Astrocyte (in vitro differentiated cells and primary cell): Measurements from ENCODE around the gene UBE2L3. TPM values are rescaled to one million over a fixed set of nuclear protein-coding genes. Genes with fewer than 3 reads are reported as not detected.
"Not testable (repeated sequence)": the region's sequence is repeated elsewhere in the genome, so short reads cannot be mapped to it uniquely, and the experiment has no call there.

Source experiments
- DNase-seq: peaks from one replicate; pipeline ENCODE4 v3.0.0-alpha.2; 2010; ENCODE audit warnings: low read depth
- FAIRE-seq: peaks from 2 replicates; lab custom pipeline; 2011; peaks lifted over from hg19 to GRCh38; lab: Jason Lieb, UNC
- H2AFZ ChIP-seq: 2 replicates; pipeline ENCODE4 v1.6.0; 2012; ENCODE audit warnings: low read depth, low read length, inconsistent platforms
- H3K27ac ChIP-seq: 2 replicates; pipeline ENCODE4 v1.5.1; 2011; ENCODE audit warnings: low read depth, low read length, inconsistent platforms
- H3K27me3 ChIP-seq: 2 replicates; pipeline ENCODE4 v1.6.0; 2011; ENCODE audit warnings: low read length, inconsistent platforms; ENCODE audit not compliant: insufficient read depth
- H3K36me3 ChIP-seq: 2 replicates; pipeline ENCODE4 v1.5.1; 2011; ENCODE audit warnings: low read length, inconsistent platforms; ENCODE audit not compliant: insufficient read depth
- H3K4me1 ChIP-seq: 2 replicates; pipeline ENCODE4 v1.5.1; 2011; ENCODE audit warnings: low read length, inconsistent platforms; ENCODE audit not compliant: insufficient read depth
- H3K4me2 ChIP-seq: 2 replicates; pipeline ENCODE4 v1.6.0; 2012; ENCODE audit warnings: low read length, inconsistent platforms
- H3K4me3 ChIP-seq: 2 replicates; pipeline ENCODE4 v1.5.1; 2011; ENCODE audit warnings: low read depth, mild to moderate bottlenecking, low read length, inconsistent platforms; ENCODE audit not compliant: insufficient read depth
- H3K79me2 ChIP-seq: 2 replicates; pipeline ENCODE4 v1.6.0; 2012; ENCODE audit warnings: mild to moderate bottlenecking, low read length, inconsistent platforms; ENCODE audit not compliant: insufficient read depth
- H3K9ac ChIP-seq: 2 replicates; pipeline ENCODE4 v1.6.0; 2012; ENCODE audit warnings: mild to moderate bottlenecking, low read length, inconsistent platforms
- H3K9me3 ChIP-seq: 2 replicates; pipeline ENCODE4 v1.5.1; 2012; ENCODE audit warnings: low read depth, mild to moderate bottlenecking, low read length, inconsistent platforms; ENCODE audit not compliant: insufficient read depth
- H4K20me1 ChIP-seq: 2 replicates; pipeline ENCODE4 v1.6.0; 2012; ENCODE audit warnings: low read length, inconsistent platforms; ENCODE audit not compliant: insufficient read depth
- H3K27ac Mint-ChIP-seq: one replicate; pipeline ENCODE4 v1.8.0; 2021; ENCODE audit warnings: mild to moderate bottlenecking, mixed read lengths; ENCODE audit not compliant: unreplicated experiment
- H3K27me3 Mint-ChIP-seq: one replicate; pipeline ENCODE4 v1.8.0; 2021; ENCODE audit warnings: low read depth, mixed read lengths; ENCODE audit not compliant: unreplicated experiment
- H3K36me3 Mint-ChIP-seq: one replicate; pipeline ENCODE4 v1.8.0; 2021; ENCODE audit warnings: low read depth, mixed read lengths; ENCODE audit not compliant: unreplicated experiment
- H3K4me1 Mint-ChIP-seq: one replicate; pipeline ENCODE4 v1.8.0; 2021; ENCODE audit warnings: low read depth, mixed read lengths; ENCODE audit not compliant: unreplicated experiment
- H3K4me3 Mint-ChIP-seq: one replicate; pipeline ENCODE4 v1.8.0; 2021; ENCODE audit warnings: mild to moderate bottlenecking, moderate library complexity, mixed read lengths; ENCODE audit not compliant: unreplicated experiment
- H3K9me3 Mint-ChIP-seq: one replicate; pipeline ENCODE4 v1.8.0; 2021; ENCODE audit warnings: mild to moderate bottlenecking, mixed read lengths; ENCODE audit not compliant: unreplicated experiment
- CTCF ChIP-seq: IDR thresholded peaks from 2 replicates; pipeline ENCODE4 v1.5.1; 2011; ENCODE audit warnings: low read depth, mild to moderate bottlenecking, inconsistent platforms, low read length, moderate library complexity; ENCODE audit not compliant: insufficient read depth
- EZH2 ChIP-seq: IDR thresholded peaks from 2 replicates; pipeline ENCODE4 v1.6.1; 2012; ENCODE audit warnings: mild to moderate bottlenecking, low read length, inconsistent platforms; ENCODE audit not compliant: insufficient read depth
- total RNA-seq: library from RNA; stranded (reverse); gene quantifications from 2 replicates; pipeline ENCODE4 v1.2.1, GENCODE V29; 2021

UBE2L3 gene
- total RNA-seq, 1 donor from 2014 or later: 62.8 TPM

GRCh38 chr22:21593406-21594232 is 26.1 kb downstream of the UBE2L3 start:
- TF ChIP-seq EZH2 (no peak), CTCF (peak; percentile 22)
- Mint-ChIP-seq H3K27me3 (no peaks in the 10 kb centered on the region), H3K4me1 (peaks cover 19% of the 10 kb centered on the region), H3K4me3 (no peak overlapping the region), H3K36me3 (peaks cover 19% of the 10 kb centered on the region), H3K27ac (no peak overlapping the region), H3K9me3 (no peaks in the 10 kb centered on the region)
- H3K27ac ChIP-seq: no peak overlapping the region
- peaks cover 21% of the 10 kb centered on the region for H3K36me3 ChIP-seq
- peaks cover 96% of the 10 kb centered on the region for H4K20me1 ChIP-seq
- H2AFZ ChIP-seq: no peak overlapping the region
- peaks cover 100% of the 10 kb centered on the region for H3K79me2 ChIP-seq
- no peak for FAIRE-seq
- H3K4me2 ChIP-seq: no peak overlapping the region
- no peak overlapping the region for H3K9ac ChIP-seq
- no peak overlapping the region for H3K4me3 ChIP-seq
- H3K9me3 ChIP-seq: no peaks in the 10 kb centered on the region
- DNase-seq: no peak
- H3K4me1 ChIP-seq: no peaks in the 10 kb centered on the region
- H3K27me3 ChIP-seq: no peaks in the 10 kb centered on the region

DNA sequence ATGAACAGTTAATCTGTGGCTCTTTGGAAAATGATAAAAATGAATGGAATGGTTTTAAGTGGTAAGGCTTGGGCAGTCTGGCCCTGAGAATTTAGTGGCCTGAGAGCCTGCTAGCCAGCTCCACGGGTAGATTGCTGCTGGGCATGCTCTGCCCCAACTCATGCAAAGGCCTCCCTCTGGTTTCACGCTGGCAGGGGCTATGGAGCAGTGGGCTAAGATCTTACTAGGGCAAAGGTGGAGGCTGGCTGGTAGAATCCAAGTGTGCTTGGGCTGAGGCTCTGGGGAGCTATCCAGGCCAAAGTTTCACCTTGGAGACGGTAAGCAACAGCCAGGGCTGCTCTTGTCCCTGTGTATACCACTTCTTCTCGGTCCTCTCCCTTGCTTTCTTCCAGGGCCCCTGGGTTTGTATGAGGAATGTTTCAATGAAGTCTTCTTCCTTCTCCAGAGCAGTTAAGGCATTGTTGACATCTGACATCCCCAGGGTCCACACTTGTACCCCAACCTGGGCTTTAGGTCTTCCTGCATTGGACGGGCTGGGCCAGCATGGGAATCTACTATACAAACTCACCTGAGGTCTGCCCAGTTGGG is 27.4 kb downstream of the UBE2L3 start:
- Histone ChIP-seq H3K4me1 (no peaks in the 10 kb centered on the region), H4K20me1 (peaks cover 97% of the 10 kb centered on the region), H3K27me3 (no peaks in the 10 kb centered on the region), H2AFZ (no peak overlapping the region), H3K4me2 (no peak overlapping the region), H3K79me2 (peaks cover 100% of the 10 kb centered on the region), H3K9ac (no peak overlapping the region), H3K27ac (no peak overlapping the region), H3K36me3 (peaks cover 21% of the 10 kb centered on the region), H3K4me3 (no peak overlapping the region), H3K9me3 (no peaks in the 10 kb centered on the region)
- DNase-seq (no peak), FAIRE-seq (no peak)
- Mint-ChIP-seq H3K27ac (peak overlapping the region; percentile 1), H3K9me3 (no peaks in the 10 kb centered on the region), H3K4me1 (peaks cover 16% of the 10 kb centered on the region), H3K27me3 (no peaks in the 10 kb centered on the region), H3K4me3 (no peak overlapping the region), H3K36me3 (peaks cover 19% of the 10 kb centered on the region)
- TF ChIP-seq CTCF (no peak), EZH2 (no peak)

- not testable (repeated sequence) for H3K9me3 ChIP-seq, H3K27me3 Mint-ChIP-seq, H3K4me3 ChIP-seq, H3K27ac Mint-ChIP-seq, H2AFZ ChIP-seq, H3K27me3 ChIP-seq, FAIRE-seq, H3K9me3 Mint-ChIP-seq, DNase-seq, H3K4me3 Mint-ChIP-seq, H3K4me1 ChIP-seq, H3K27ac ChIP-seq, H3K4me2 ChIP-seq, H3K9ac ChIP-seq
- Histone ChIP-seq H3K79me2 (peaks cover 100% of the 10 kb centered on the region), H3K36me3 (peaks cover 21% of the 10 kb centered on the region), H4K20me1 (peaks cover 96% of the 10 kb centered on the region)
- peaks cover 15% of the 10 kb centered on the region for H3K36me3 Mint-ChIP-seq
- H3K4me1 Mint-ChIP-seq: peaks cover 14% of the 10 kb centered on the region
These were observed 29.0 kb downstream of the UBE2L3 start for GRCh38 chr22:21596356-21597135.
